ENCODE data around the gene IL17RD.

IL17RD gene

DNA sequence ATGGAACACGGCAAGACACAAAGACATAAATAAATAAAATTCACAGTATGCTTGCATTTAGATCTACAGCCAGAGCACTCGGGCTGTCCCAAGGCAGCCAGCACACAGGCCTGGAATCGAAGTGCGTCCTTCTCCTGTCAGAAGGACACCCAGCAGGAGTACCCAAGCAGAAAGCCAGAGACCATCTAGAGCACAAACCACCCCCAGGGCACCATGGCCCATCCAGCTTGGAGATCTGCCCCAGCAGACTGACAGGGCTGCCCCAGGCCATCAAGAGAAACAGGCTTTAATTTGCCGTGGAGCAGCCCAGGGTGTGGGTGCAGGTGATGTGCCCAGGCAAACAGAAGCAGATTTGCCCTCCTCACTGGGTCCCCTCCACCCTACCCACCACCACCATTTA, 112.5 kb downstream of the IL17RD start:
- no peak overlapping the region for H3K4me3 ChIP-seq (ENCODE audit: control insufficient read depth, low read depth, low read length)
- TF ChIP-seq, protein P1, sequence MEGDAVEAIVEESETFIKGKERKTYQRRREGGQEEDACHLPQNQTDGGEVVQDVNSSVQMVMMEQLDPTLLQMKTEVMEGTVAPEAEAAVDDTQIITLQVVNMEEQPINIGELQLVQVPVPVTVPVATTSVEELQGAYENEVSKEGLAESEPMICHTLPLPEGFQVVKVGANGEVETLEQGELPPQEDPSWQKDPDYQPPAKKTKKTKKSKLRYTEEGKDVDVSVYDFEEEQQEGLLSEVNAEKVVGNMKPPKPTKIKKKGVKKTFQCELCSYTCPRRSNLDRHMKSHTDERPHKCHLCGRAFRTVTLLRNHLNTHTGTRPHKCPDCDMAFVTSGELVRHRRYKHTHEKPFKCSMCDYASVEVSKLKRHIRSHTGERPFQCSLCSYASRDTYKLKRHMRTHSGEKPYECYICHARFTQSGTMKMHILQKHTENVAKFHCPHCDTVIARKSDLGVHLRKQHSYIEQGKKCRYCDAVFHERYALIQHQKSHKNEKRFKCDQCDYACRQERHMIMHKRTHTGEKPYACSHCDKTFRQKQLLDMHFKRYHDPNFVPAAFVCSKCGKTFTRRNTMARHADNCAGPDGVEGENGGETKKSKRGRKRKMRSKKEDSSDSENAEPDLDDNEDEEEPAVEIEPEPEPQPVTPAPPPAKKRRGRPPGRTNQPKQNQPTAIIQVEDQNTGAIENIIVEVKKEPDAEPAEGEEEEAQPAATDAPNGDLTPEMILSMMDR (IDR thresholded peaks at IDR 0.05; ENCODE audit: control insufficient read depth, insufficient read depth, low read depth, low read length, missing control alignments) = no peak
- DNase-seq (ENCODE audit: low read depth) = no peak

GRCh38 chr3:57048728-57049127, 116.4 kb downstream of the IL17RD start:
- DNase-seq (ENCODE audit: low read depth) = no peak
- TF ChIP-seq, protein P1 (IDR thresholded peaks at IDR 0.05; ENCODE audit: control insufficient read depth, insufficient read depth, low read depth, low read length, missing control alignments) = no peak
- H3K4me3 ChIP-seq (ENCODE audit: control insufficient read depth, low read depth, low read length) = no peak overlapping the region

DNA sequence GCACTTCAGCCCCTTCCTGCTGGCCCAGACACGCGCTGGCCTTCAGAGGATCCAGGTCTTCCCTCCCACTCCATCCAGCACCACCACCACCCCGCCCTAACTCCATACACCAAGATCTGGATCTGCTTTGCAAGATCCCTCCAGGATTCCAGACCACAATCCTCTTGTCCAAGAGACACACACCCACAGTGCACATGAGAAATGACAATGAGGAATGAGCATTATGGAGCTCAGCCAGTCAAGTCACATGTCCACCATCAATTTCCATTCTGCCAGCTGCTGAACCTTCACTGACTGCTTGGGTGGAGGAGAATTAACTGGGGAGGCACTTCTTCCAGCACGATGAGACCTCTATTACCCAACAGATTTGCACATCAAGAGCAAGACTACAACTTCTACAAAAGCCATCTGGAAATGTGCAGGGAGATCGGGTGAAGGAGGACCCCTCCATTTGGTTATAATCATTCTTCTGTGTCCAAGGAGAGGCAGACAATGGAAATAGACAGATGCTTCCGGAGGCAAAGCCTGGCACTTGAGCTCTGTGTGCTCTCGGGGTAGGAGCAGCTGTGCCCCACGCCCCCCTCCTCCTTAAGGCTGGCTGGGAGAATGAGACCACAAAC, 117.0 kb downstream of the IL17RD start:
- TF ChIP-seq, protein P1 (IDR thresholded peaks at IDR 0.05; ENCODE audit: control insufficient read depth, insufficient read depth, low read depth, low read length, missing control alignments) = no peak
- DNase-seq (ENCODE audit: low read depth) = peak; percentile 32
- H3K4me3 ChIP-seq (ENCODE audit: control insufficient read depth, low read depth, low read length) = no peak overlapping the region

DNA sequence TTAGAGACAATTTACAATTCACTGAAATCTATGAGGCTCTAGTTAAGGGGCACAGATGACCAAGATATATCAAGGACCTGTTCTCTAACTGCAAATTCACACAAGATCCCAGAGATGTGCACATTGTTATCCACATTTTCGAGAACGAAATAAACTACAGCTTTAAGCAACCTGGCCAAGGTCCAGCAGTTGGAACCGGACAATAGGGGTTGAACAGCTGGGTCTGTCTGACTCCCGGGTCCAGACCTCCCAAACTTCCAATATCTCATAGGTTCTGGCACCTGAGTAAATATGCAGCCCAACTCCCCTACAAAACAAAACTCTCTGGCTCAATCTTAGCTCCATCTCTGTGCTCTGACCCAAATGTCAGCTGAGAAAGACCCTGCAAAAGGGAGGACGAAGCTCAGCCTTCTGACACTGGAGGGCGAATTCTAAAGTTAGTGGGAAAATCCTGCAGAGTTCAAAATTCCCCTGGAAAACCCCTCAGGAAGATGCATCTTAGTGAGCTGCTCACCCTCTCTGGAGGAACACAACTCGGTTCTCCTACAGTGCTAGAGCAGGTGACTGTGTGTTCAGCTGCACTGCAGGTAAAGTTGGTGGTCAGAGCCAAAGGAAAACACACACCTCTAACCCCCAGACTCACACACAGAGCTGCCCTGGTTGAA, 118.9 kb downstream of the IL17RD start:
- DNase-seq (ENCODE audit: low read depth) = no peak
- TF ChIP-seq, protein P1 (IDR thresholded peaks at IDR 0.05; ENCODE audit: control insufficient read depth, insufficient read depth, low read depth, low read length, missing control alignments) = no peak
- no peak overlapping the region for H3K4me3 ChIP-seq (ENCODE audit: control insufficient read depth, low read depth, low read length)

DNA sequence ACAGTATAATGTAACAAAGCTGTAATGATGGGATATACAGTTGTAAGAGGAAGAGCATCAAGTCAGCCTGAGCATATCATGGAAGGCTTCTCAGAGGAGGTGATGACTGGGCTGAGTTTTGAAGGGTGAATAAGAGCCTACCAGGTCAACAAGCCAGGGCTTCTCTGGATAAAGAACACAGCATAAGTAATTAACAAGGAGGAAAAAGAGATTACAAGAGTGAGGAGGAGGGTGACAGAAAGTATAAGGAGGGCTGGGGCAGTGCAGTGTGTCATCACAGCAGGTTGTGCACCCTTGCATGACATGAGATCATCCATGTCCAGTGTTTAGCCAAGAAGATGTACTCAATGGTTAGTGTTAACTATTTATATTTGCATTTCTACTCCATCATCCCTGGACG, 121.6 kb downstream of the IL17RD start:
- no peak overlapping the region for H3K4me3 ChIP-seq (ENCODE audit: control insufficient read depth, low read depth, low read length)
- no peak for DNase-seq (ENCODE audit: low read depth)
- TF ChIP-seq, protein P1 (IDR thresholded peaks at IDR 0.05; ENCODE audit: control insufficient read depth, insufficient read depth, low read depth, low read length, missing control alignments) = no peak

- DNase-seq (ENCODE audit: low read depth) = no peak
- H3K4me3 ChIP-seq (ENCODE audit: control insufficient read depth, low read depth, low read length) = no peak overlapping the region
- TF ChIP-seq, protein P1 (IDR thresholded peaks at IDR 0.05; ENCODE audit: control insufficient read depth, insufficient read depth, low read depth, low read length, missing control alignments) = no peak
Measured at GRCh38 chr3:57041674-57042073, 123.5 kb downstream of the IL17RD start.
